Activated CD8-positive, alpha-beta T cell treated with anti-CD3 and anti-CD28 coated beads for 36 hours (primary cell): ENCODE data around the gene LGALS4. TPM values are rescaled to one million over a fixed set of nuclear protein-coding genes. Genes with fewer than 3 reads are reported as not detected.

Source experiments
- ATAC-seq: fragments of 200-7000 bp; cut with Tn5 transposase; one replicate; pipeline ENCODE4 v1.10.0; 2021; ENCODE audit warnings: mild to moderate bottlenecking, moderate library complexity
- CTCF ChIA-PET: fragments of 350-600 bp; sonication (Branson Sonifier 250); formaldehyde crosslinking; loops from one replicate; lab custom pipeline; 2021; ENCODE audit warnings: antibody characterized with exemption; lab: Charles Lee
- POLR2A ChIA-PET: fragments of 350-600 bp; sonication (Branson Sonifier 250); formaldehyde crosslinking; loops from one replicate; lab custom pipeline; 2021; ENCODE audit warnings: antibody characterized with exemption; lab: Charles Lee
- DNase-seq: peaks from one replicate; pipeline ENCODE4 v3.0.0-alpha.2; 2020
- H3K27ac Mint-ChIP-seq: one replicate; pipeline ENCODE4 v1.8.0; 2021; ENCODE audit warnings: mild to moderate bottlenecking, mixed read lengths
- H3K27me3 Mint-ChIP-seq: one replicate; pipeline ENCODE4 v1.8.0; 2021; ENCODE audit warnings: mixed read lengths
- H3K36me3 Mint-ChIP-seq: one replicate; pipeline ENCODE4 v1.8.0; 2021; ENCODE audit warnings: low read depth, mixed read lengths
- H3K4me1 Mint-ChIP-seq: one replicate; pipeline ENCODE4 v1.8.0; 2021; ENCODE audit warnings: low read depth, mixed read lengths
- H3K4me3 Mint-ChIP-seq: one replicate; pipeline ENCODE4 v1.8.0; 2021; ENCODE audit warnings: mild to moderate bottlenecking, moderate library complexity, mixed read lengths
- H3K9me3 Mint-ChIP-seq: one replicate; pipeline ENCODE4 v1.8.0; 2021; ENCODE audit warnings: mixed read lengths
- CTCF ChIP-seq: fragments of 200-600 bp; IDR thresholded peaks from one replicate; pipeline ENCODE4 v1.8.0; 2022; ENCODE audit warnings: antibody characterized with exemption, mild to moderate bottlenecking
- intact Hi-C: fragments of 100-400 bp; cut with micrococcal nuclease; formaldehyde crosslinking; loops from one replicate; pipeline ENCODE4 v1.10.0; 2022
- total RNA-seq, 2 experiments: library from RNA; stranded (reverse); gene quantifications; one replicate each; pipeline ENCODE4 v1.2.3, GENCODE V29; 2021

Gene LGALS4
- total RNA-seq, 2 experiments from 2014 or later: 0.29 to 0.72 TPM

- Mint-ChIP-seq H3K27ac (peak overlapping the region; percentile 99), H3K9me3 (peaks cover 3% of the 10 kb centered on the region), H3K36me3 (peaks cover 16% of the 10 kb centered on the region), H3K4me3 (peak overlapping the region; percentile 97), H3K4me1 (peaks cover 32% of the 10 kb centered on the region), H3K27me3 (no peaks in the 10 kb centered on the region)
- ChIA-PET POLR2A (interaction anchor here (1.1 to 7.2 kb wide), 7 partner anchors 9 to 205 kb away, joined by 3 to 152 read pairs (median 4); partner anchors contain the start of genes ECH1, NFKBIB and RINL), CTCF (interaction anchor here (0.9 to 4.4 kb wide), 5 partner anchors 10 to 219 kb away, joined by 3 to 20 read pairs (median 7); no protein-coding TSS in a partner anchor)
- no peak for ATAC-seq
- no peak for DNase-seq
- intact Hi-C loops: loop anchor here (5.0 kb wide), 1 partner anchor 79 kb away; the partner anchor contains the start of genes MRPS12 and SARS2
- no peak for TF ChIP-seq CTCF
Measured at GRCh38 chr19:38853214-38853613, 40.5 kb upstream of the LGALS4 start.

- intact Hi-C loops: loop anchor here (1.0 to 5.0 kb wide), 2 partner anchors 13 to 80 kb away; partner anchors contain the start of genes MRPS12 and SARS2
- Mint-ChIP-seq H3K27me3 (no peaks in the 10 kb centered on the region), H3K9me3 (peaks cover 3% of the 10 kb centered on the region), H3K36me3 (peaks cover 24% of the 10 kb centered on the region), H3K27ac (peak overlapping the region; percentile 99), H3K4me1 (peaks cover 32% of the 10 kb centered on the region), H3K4me3 (peak overlapping the region; percentile 97)
- POLR2A ChIA-PET: interaction anchor here (1.0 to 7.2 kb wide), 11 partner anchors 8 to 204 kb away, joined by 3 to 152 read pairs (median 4); partner anchors contain the start of genes ECH1, NFKBIB and RINL
- no peak for ATAC-seq
- TF ChIP-seq CTCF: no peak
- CTCF ChIA-PET: interaction anchor here (0.9 to 4.4 kb wide), 5 partner anchors 11 to 218 kb away, joined by 3 to 20 read pairs (median 7); no protein-coding TSS in a partner anchor
- DNase-seq: peak; percentile 85
Measured at GRCh38 chr19:38852231-38853044, 39.7 kb upstream of the LGALS4 start.

- Mint-ChIP-seq H3K4me1 (peaks cover 32% of the 10 kb centered on the region), H3K27me3 (no peaks in the 10 kb centered on the region), H3K4me3 (peak overlapping the region; percentile 97), H3K27ac (peak overlapping the region; percentile 99), H3K36me3 (peaks cover 31% of the 10 kb centered on the region), H3K9me3 (peaks cover 2% of the 10 kb centered on the region)
- intact Hi-C loops: loop anchor here (1.0 to 5.0 kb wide), 2 partner anchors 14 to 81 kb away; partner anchors contain the start of genes MRPS12 and SARS2
- ATAC-seq (peak; percentile 10), DNase-seq (peak; percentile 94)
- POLR2A ChIA-PET: interaction anchor here (0.6 to 7.2 kb wide), 11 partner anchors 7 to 439 kb away, joined by 3 to 152 read pairs (median 4); partner anchors contain the start of genes ECH1 and RINL
- CTCF ChIA-PET: interaction anchor here (1.1 to 4.4 kb wide), 3 partner anchors 14 to 79 kb away, joined by 3 to 20 read pairs (median 4); partner anchors contain the start of genes MRPS12 and SARS2
- TF ChIP-seq CTCF: no peak
Measured at GRCh38 chr19:38851622-38852230, 39.0 kb upstream of the LGALS4 start.

GRCh38 chr19:38850976-38851621 is 38.4 kb upstream of the LGALS4 start:
- H3K27me3 Mint-ChIP-seq: no peaks in the 10 kb centered on the region
- H3K4me1 Mint-ChIP-seq: peaks cover 31% of the 10 kb centered on the region
- CTCF ChIA-PET: interaction anchor here (1.1 to 4.4 kb wide), 3 partner anchors 15 to 80 kb away, joined by 3 to 20 read pairs (median 4); partner anchors contain the start of genes MRPS12 and SARS2

More at GRCh38 chr19:38850976-38851621, 38.4 kb upstream of the LGALS4 start:
- Mint-ChIP-seq H3K4me3 (peak overlapping the region; percentile 97), H3K36me3 (peaks cover 34% of the 10 kb centered on the region), H3K27ac (peak overlapping the region; percentile 99), H3K9me3 (no peaks in the 10 kb centered on the region)
- TF ChIP-seq CTCF: no peak
- POLR2A ChIA-PET: interaction anchor here (0.6 to 7.2 kb wide), 11 partner anchors 9 to 439 kb away, joined by 3 to 152 read pairs (median 4); partner anchors contain the start of genes ECH1, EIF3K and RINL
- peak; percentile 67 for DNase-seq
- no peak for ATAC-seq
- intact Hi-C loops: loop anchor here (5.0 kb wide), 1 partner anchor 81 kb away; the partner anchor contains the start of genes MRPS12 and SARS2
